GM23338 (cell line): ENCODE results near the gene TTLL9. TPM values are rescaled to one million over a fixed set of nuclear protein-coding genes. Genes with fewer than 3 reads are reported as not detected.

ENCODE experiments used
- ATAC-seq: fragments of 200-7000 bp; cut with Tn5 transposase; 3 replicates; pipeline ENCODE4 v1.9.1; 2020
- DNase-seq: peaks from one replicate; pipeline ENCODE4 v3.0.0-alpha.2; 2015; ENCODE audit warnings: low spot score
- H2AFZ ChIP-seq: fragments of 200-600 bp; sonication (generic); 2 replicates; pipeline ENCODE4 v1.8.0; 2016; ENCODE audit warnings: antibody characterized with exemption, mild to moderate bottlenecking, moderate library complexity
- H3F3A ChIP-seq: fragments of 200-600 bp; sonication (generic); replicated peaks from 2 replicates; pipeline ENCODE4 v1.8.0; 2017; ENCODE audit warnings: antibody characterized with exemption, mixed run types, low read depth
- H3K27ac ChIP-seq: fragments of 200-600 bp; sonication (generic); 2 replicates; pipeline ENCODE4 v1.6.1; 2016; ENCODE audit warnings: low read depth
- H3K27me3 ChIP-seq: fragments of 200-600 bp; sonication (generic); 2 replicates; pipeline ENCODE4 v1.8.0; 2016; ENCODE audit warnings: mild to moderate bottlenecking, mixed run types, moderate library complexity; ENCODE audit not compliant: insufficient read depth
- H3K36me3 ChIP-seq: fragments of 200-600 bp; sonication (generic); 2 replicates; pipeline ENCODE4 v1.8.0; 2016; ENCODE audit warnings: mild to moderate bottlenecking; ENCODE audit not compliant: insufficient read depth
- H3K4me1 ChIP-seq: fragments of 200-600 bp; sonication (generic); 2 replicates; pipeline ENCODE4 v1.8.0; 2016; ENCODE audit warnings: mild to moderate bottlenecking, moderate library complexity; ENCODE audit not compliant: insufficient read depth
- H3K4me2 ChIP-seq: fragments of 200-600 bp; sonication (generic); 2 replicates; pipeline ENCODE4 v1.7.1; 2017; ENCODE audit warnings: mixed run types
- H3K4me3 ChIP-seq: fragments of 200-600 bp; sonication (generic); 2 replicates; pipeline ENCODE4 v1.6.1; 2016; ENCODE audit warnings: mixed run types
- H3K79me2 ChIP-seq: fragments of 200-600 bp; sonication (generic); replicated peaks from 2 replicates; pipeline ENCODE4 v1.8.0; 2017; ENCODE audit warnings: mild to moderate bottlenecking; ENCODE audit not compliant: insufficient read depth
- H3K9me2 ChIP-seq: fragments of 200-600 bp; sonication (generic); 2 replicates; pipeline ENCODE4 v1.8.0; 2017; ENCODE audit not compliant: insufficient read depth
- H4K20me1 ChIP-seq: fragments of 200-600 bp; sonication (generic); replicated peaks from 2 replicates; pipeline ENCODE4 v1.8.0; 2017; ENCODE audit warnings: mild to moderate bottlenecking; ENCODE audit not compliant: insufficient read depth
- H3K27ac Mint-ChIP-seq: 2 replicates; pipeline ENCODE4 v1.8.0; 2020; ENCODE audit warnings: inconsistent platforms, mild to moderate bottlenecking, moderate library complexity, mixed read lengths
- H3K27me3 Mint-ChIP-seq: 3 replicates; pipeline ENCODE4 v1.8.0; 2022; ENCODE audit warnings: low read depth, mild to moderate bottlenecking, moderate library complexity, mixed read lengths, inconsistent platforms; ENCODE audit not compliant: insufficient read depth, poor library complexity
- H3K36me3 Mint-ChIP-seq: 3 replicates; pipeline ENCODE4 v1.8.0; 2021; ENCODE audit warnings: low read depth, mild to moderate bottlenecking, inconsistent platforms, moderate library complexity, mixed read lengths
- H3K4me1 Mint-ChIP-seq: 3 replicates; pipeline ENCODE4 v1.8.0; 2020; ENCODE audit warnings: mild to moderate bottlenecking, inconsistent platforms, mixed read lengths
- H3K4me3 Mint-ChIP-seq: 3 replicates; pipeline ENCODE4 v1.8.0; 2021; ENCODE audit warnings: moderate library complexity, mild to moderate bottlenecking, inconsistent platforms, mixed read lengths
- H3K9me3 Mint-ChIP-seq: 3 replicates; pipeline ENCODE4 v1.8.0; 2020; ENCODE audit warnings: moderate library complexity, mild to moderate bottlenecking, inconsistent platforms, mixed read lengths
- CREB1 ChIP-seq: fragments of 250-450 bp; sonication (Bioruptor Pico); IDR thresholded peaks from 2 replicates; pipeline ENCODE4 v1.5.0; 2020; ENCODE audit warnings: low read depth, mild to moderate bottlenecking, moderate library complexity
- ETS1 ChIP-seq: IDR thresholded peaks from 2 replicates; pipeline ENCODE4 v1.6.1; 2016; ENCODE audit warnings: antibody characterized with exemption
- EZH2 ChIP-seq: fragments of 200-600 bp; sonication (generic); IDR thresholded peaks from one replicate; pipeline ENCODE4 v1.8.0; 2017; ENCODE audit warnings: antibody characterized with exemption, mild to moderate bottlenecking, low read depth; ENCODE audit not compliant: unreplicated experiment
- EZH2phosphoT487 ChIP-seq: fragments of 200-600 bp; sonication (generic); IDR thresholded peaks from one replicate; pipeline ENCODE4 v1.8.1; 2018; ENCODE audit warnings: antibody characterized with exemption; ENCODE audit not compliant: unreplicated experiment
- JUNB ChIP-seq: IDR thresholded peaks from one replicate; pipeline ENCODE4 v1.6.1; 2016; ENCODE audit warnings: antibody characterized with exemption; ENCODE audit not compliant: unreplicated experiment
- NANOG ChIP-seq: IDR thresholded peaks from 2 replicates; pipeline ENCODE4 v1.6.1; 2016; ENCODE audit warnings: antibody characterized with exemption, borderline replicate concordance
- POLR2AphosphoS5 ChIP-seq: IDR thresholded peaks from 2 replicates; pipeline ENCODE4 v1.6.1; 2016; ENCODE audit warnings: antibody characterized with exemption, low read depth
- REST ChIP-seq: IDR thresholded peaks from one replicate; pipeline ENCODE4 v1.6.1; 2018; ENCODE audit warnings: antibody characterized with exemption; ENCODE audit not compliant: unreplicated experiment
- STAT1 ChIP-seq: IDR thresholded peaks from one replicate; pipeline ENCODE4 v1.6.1; 2016; ENCODE audit warnings: antibody characterized with exemption; ENCODE audit not compliant: unreplicated experiment
- ZNF114 ChIP-seq: fragments of 250-450 bp; sonication (Bioruptor Pico); IDR thresholded peaks from 2 replicates; pipeline ENCODE4 v1.5.0; 2020; ENCODE audit warnings: mild to moderate bottlenecking, moderate library complexity
- ZNF331 ChIP-seq: fragments of 250-450 bp; sonication (Bioruptor Pico); IDR thresholded peaks from 2 replicates; pipeline ENCODE4 v1.5.0; 2020; ENCODE audit warnings: low read depth, mild to moderate bottlenecking, moderate library complexity
- ZNF462 ChIP-seq: fragments of 250-450 bp; sonication (Bioruptor Pico); IDR thresholded peaks from 2 replicates; pipeline ENCODE4 v1.5.0; 2020; ENCODE audit warnings: mild to moderate bottlenecking, moderate library complexity
- polyA plus RNA-seq: library from polyadenylated mRNA; unstranded; fragments of >200 nt; fragmentation: Nextera tagmentation; extraction: Ambion mirVana; gene quantifications from 2 replicates; pipeline ENCODE4 v1.2.1, GENCODE V29; 2016
- total RNA-seq: library from RNA; depleted of rRNA; stranded (reverse); fragments of >200 nt; shearing (Covaris generic); gene quantifications from 2 replicates; pipeline ENCODE4 v1.2.3, GENCODE V29; 2014
- TF ChIP-seq, protein P1 (sequence below), 2 experiments: fragments of 200-600 bp in 1 of 2; sonication (generic) in 1 of 2; conservative IDR thresholded peaks; 2 replicates each; pipeline versions ENCODE4 v1.5.1 to v1.6.1; 2016 to 2017; ENCODE audit warnings: antibody characterized with exemption in 2 of 2, low read depth in 2 of 2, mild to moderate bottlenecking in 2 of 2, moderate library complexity in 1 of 2

The TTLL9 gene
- total and polyA plus RNA-seq, 2 experiments from 2014 or later: not detected

- no peaks in the 10 kb centered on the region; the same call in 2 of the 3 replicates for H3K36me3 Mint-ChIP-seq
- H3K9me3 Mint-ChIP-seq: peaks cover 70% of the 10 kb centered on the region
- no peak overlapping the region for H3K27ac ChIP-seq
- H3K4me2 ChIP-seq: no peak overlapping the region
- peaks cover 9% of the 10 kb centered on the region for H3F3A ChIP-seq
- no peaks in the 10 kb centered on the region for H3K27me3 ChIP-seq
- H4K20me1 ChIP-seq: no peaks in the 10 kb centered on the region
- no peak for ATAC-seq
- no peak overlapping the region for H3K27ac Mint-ChIP-seq
- no peak for TF ChIP-seq ZNF462 (CRISPR knock-in tag)
- TF ChIP-seq STAT1: no peak
- TF ChIP-seq POLR2AphosphoS5: no peak
- no peak for TF ChIP-seq NANOG
- TF ChIP-seq ETS1: no peak
- TF ChIP-seq EZH2phosphoT487: no peak
- TF ChIP-seq ZNF114 (CRISPR knock-in tag): no peak
- TF ChIP-seq, protein P1, sequence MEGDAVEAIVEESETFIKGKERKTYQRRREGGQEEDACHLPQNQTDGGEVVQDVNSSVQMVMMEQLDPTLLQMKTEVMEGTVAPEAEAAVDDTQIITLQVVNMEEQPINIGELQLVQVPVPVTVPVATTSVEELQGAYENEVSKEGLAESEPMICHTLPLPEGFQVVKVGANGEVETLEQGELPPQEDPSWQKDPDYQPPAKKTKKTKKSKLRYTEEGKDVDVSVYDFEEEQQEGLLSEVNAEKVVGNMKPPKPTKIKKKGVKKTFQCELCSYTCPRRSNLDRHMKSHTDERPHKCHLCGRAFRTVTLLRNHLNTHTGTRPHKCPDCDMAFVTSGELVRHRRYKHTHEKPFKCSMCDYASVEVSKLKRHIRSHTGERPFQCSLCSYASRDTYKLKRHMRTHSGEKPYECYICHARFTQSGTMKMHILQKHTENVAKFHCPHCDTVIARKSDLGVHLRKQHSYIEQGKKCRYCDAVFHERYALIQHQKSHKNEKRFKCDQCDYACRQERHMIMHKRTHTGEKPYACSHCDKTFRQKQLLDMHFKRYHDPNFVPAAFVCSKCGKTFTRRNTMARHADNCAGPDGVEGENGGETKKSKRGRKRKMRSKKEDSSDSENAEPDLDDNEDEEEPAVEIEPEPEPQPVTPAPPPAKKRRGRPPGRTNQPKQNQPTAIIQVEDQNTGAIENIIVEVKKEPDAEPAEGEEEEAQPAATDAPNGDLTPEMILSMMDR (conservative IDR thresholded peaks at IDR 0.05; ENCODE audit: low read depth in 2 of 2): no peak
- TF ChIP-seq JUNB: no peak
- TF ChIP-seq ZNF331 (CRISPR knock-in tag): no peak
- TF ChIP-seq REST: no peak
- TF ChIP-seq CREB1: no peak
- TF ChIP-seq EZH2: no peak
- no peaks in the 10 kb centered on the region for H3K79me2 ChIP-seq
- H3K27me3 Mint-ChIP-seq: peaks cover 22% of the 10 kb centered on the region
- no peaks in the 10 kb centered on the region for H3K36me3 ChIP-seq
- no peak overlapping the region; the same call in 1 of the 2 replicates for H2AFZ ChIP-seq
- no peaks in the 10 kb centered on the region for H3K9me2 ChIP-seq
- H3K4me3 Mint-ChIP-seq: no peak overlapping the region
- H3K4me3 ChIP-seq: no peak overlapping the region
- H3K4me1 Mint-ChIP-seq: peaks cover 54% of the 10 kb centered on the region
- no peak for DNase-seq
- H3K4me1 ChIP-seq: peaks cover 33% of the 10 kb centered on the region
Measured at GRCh38 chr20:31916708-31917107, 46.3 kb downstream of the TTLL9 start.
